Stimulated activated naive CD8-positive, alpha-beta T cell treated with anti-CD3 and anti-CD28 coated beads, Interleukin-15, Interleukin-2, amounts not matched to agents 100 ng/mL and 50 ng/mL, for 24 hours (primary cell): ENCODE results near the gene EXOSC2.

Experiments used
- H3K27ac Mint-ChIP-seq: one replicate; pipeline ENCODE4 v1.8.0; 2021; ENCODE audit warnings: mild to moderate bottlenecking, mixed read lengths
- H3K27me3 Mint-ChIP-seq: one replicate; pipeline ENCODE4 v1.8.0; 2021; ENCODE audit warnings: mixed read lengths
- H3K36me3 Mint-ChIP-seq: one replicate; pipeline ENCODE4 v1.8.0; 2021; ENCODE audit warnings: low read depth, mixed read lengths
- H3K4me1 Mint-ChIP-seq: one replicate; pipeline ENCODE4 v1.8.0; 2021; ENCODE audit warnings: low read depth, mixed read lengths
- H3K4me3 Mint-ChIP-seq: one replicate; pipeline ENCODE4 v1.8.0; 2021; ENCODE audit warnings: mild to moderate bottlenecking, mixed read lengths
- H3K9me3 Mint-ChIP-seq: one replicate; pipeline ENCODE4 v1.8.0; 2021; ENCODE audit warnings: mixed read lengths

The EXOSC2 gene

GRCh38 chr9:130729145-130729544 is 35.6 kb downstream of the EXOSC2 start:
- H3K36me3 Mint-ChIP-seq: peaks cover 7% of the 10 kb centered on the region
- no peak overlapping the region for H3K4me3 Mint-ChIP-seq
- no peaks in the 10 kb centered on the region for H3K27me3 Mint-ChIP-seq
- peak overlapping the region; percentile 54 for H3K27ac Mint-ChIP-seq
- peaks cover 27% of the 10 kb centered on the region for H3K4me1 Mint-ChIP-seq
- H3K9me3 Mint-ChIP-seq: no peaks in the 10 kb centered on the region

GRCh38 chr9:130731355-130731754 is 37.8 kb downstream of the EXOSC2 start:
- Mint-ChIP-seq H3K36me3 (peaks cover 7% of the 10 kb centered on the region), H3K4me1 (peaks cover 22% of the 10 kb centered on the region), H3K27ac (no peak overlapping the region), H3K9me3 (no peaks in the 10 kb centered on the region), H3K4me3 (no peak overlapping the region), H3K27me3 (no peaks in the 10 kb centered on the region)

- no peak overlapping the region for H3K4me3 Mint-ChIP-seq
- H3K27ac Mint-ChIP-seq: no peak overlapping the region
- no peaks in the 10 kb centered on the region for H3K9me3 Mint-ChIP-seq
- H3K4me1 Mint-ChIP-seq: peaks cover 22% of the 10 kb centered on the region
- H3K27me3 Mint-ChIP-seq: no peaks in the 10 kb centered on the region
- peaks cover 7% of the 10 kb centered on the region for H3K36me3 Mint-ChIP-seq
These were observed 38.6 kb downstream of the EXOSC2 start for GRCh38 chr9:130732136-130732535.

- H3K9me3 Mint-ChIP-seq: no peaks in the 10 kb centered on the region
- H3K36me3 Mint-ChIP-seq: peaks cover 7% of the 10 kb centered on the region
- H3K4me1 Mint-ChIP-seq: peaks cover 22% of the 10 kb centered on the region
- no peaks in the 10 kb centered on the region for H3K27me3 Mint-ChIP-seq
- H3K4me3 Mint-ChIP-seq: no peak overlapping the region
- H3K27ac Mint-ChIP-seq: no peak overlapping the region
These were observed 39.2 kb downstream of the EXOSC2 start for GRCh38 chr9:130732793-130733221.

GRCh38 chr9:130735566-130735965 is 42.0 kb downstream of the EXOSC2 start:
- peaks cover 10% of the 10 kb centered on the region for H3K4me1 Mint-ChIP-seq
- no peak overlapping the region for H3K27ac Mint-ChIP-seq
- H3K36me3 Mint-ChIP-seq: peaks cover 7% of the 10 kb centered on the region
- H3K4me3 Mint-ChIP-seq: no peak overlapping the region
- no peaks in the 10 kb centered on the region for H3K27me3 Mint-ChIP-seq
- no peaks in the 10 kb centered on the region for H3K9me3 Mint-ChIP-seq

GRCh38 chr9:130736834-130737233 is 43.3 kb downstream of the EXOSC2 start:
- H3K4me1 Mint-ChIP-seq: peaks cover 9% of the 10 kb centered on the region
- no peak overlapping the region for H3K27ac Mint-ChIP-seq
- no peak overlapping the region for H3K4me3 Mint-ChIP-seq
- H3K36me3 Mint-ChIP-seq: peaks cover 7% of the 10 kb centered on the region
- no peaks in the 10 kb centered on the region for H3K27me3 Mint-ChIP-seq
- H3K9me3 Mint-ChIP-seq: no peaks in the 10 kb centered on the region

GRCh38 chr9:130738281-130738680 is 44.7 kb downstream of the EXOSC2 start:
- no peaks in the 10 kb centered on the region for H3K27me3 Mint-ChIP-seq
- peaks cover 12% of the 10 kb centered on the region for H3K4me1 Mint-ChIP-seq

GRCh38 chr9:130739081-130739480 is 45.5 kb downstream of the EXOSC2 start:
- Mint-ChIP-seq H3K27me3 (no peaks in the 10 kb centered on the region), H3K27ac (no peak overlapping the region), H3K36me3 (no peaks in the 10 kb centered on the region), H3K4me3 (no peak overlapping the region), H3K4me1 (peaks cover 12% of the 10 kb centered on the region), H3K9me3 (no peaks in the 10 kb centered on the region)

More at GRCh38 chr9:130738281-130738680, 44.7 kb downstream of the EXOSC2 start:
- peaks cover 3% of the 10 kb centered on the region for H3K36me3 Mint-ChIP-seq
- H3K27ac Mint-ChIP-seq: no peak overlapping the region
- H3K9me3 Mint-ChIP-seq: no peaks in the 10 kb centered on the region
- no peak overlapping the region for H3K4me3 Mint-ChIP-seq

GRCh38 chr9:130740218-130741023 is 46.8 kb downstream of the EXOSC2 start:
- H3K4me1 Mint-ChIP-seq: peaks cover 15% of the 10 kb centered on the region
- no peaks in the 10 kb centered on the region for H3K36me3 Mint-ChIP-seq
- no peaks in the 10 kb centered on the region for H3K27me3 Mint-ChIP-seq
- H3K4me3 Mint-ChIP-seq: no peak overlapping the region
- no peak overlapping the region for H3K27ac Mint-ChIP-seq
- H3K9me3 Mint-ChIP-seq: no peaks in the 10 kb centered on the region

- Mint-ChIP-seq H3K4me1 (peaks cover 19% of the 10 kb centered on the region), H3K9me3 (no peaks in the 10 kb centered on the region), H3K27ac (no peak overlapping the region), H3K36me3 (no peaks in the 10 kb centered on the region), H3K4me3 (no peak overlapping the region), H3K27me3 (no peaks in the 10 kb centered on the region)
These were observed 47.4 kb downstream of the EXOSC2 start for GRCh38 chr9:130741024-130741305.

- H3K27ac Mint-ChIP-seq: peak overlapping the region; percentile 64
- no peaks in the 10 kb centered on the region for H3K9me3 Mint-ChIP-seq
- peaks cover 5% of the 10 kb centered on the region for H3K36me3 Mint-ChIP-seq
- H3K4me1 Mint-ChIP-seq: peaks cover 19% of the 10 kb centered on the region
- no peak overlapping the region for H3K4me3 Mint-ChIP-seq
- no peaks in the 10 kb centered on the region for H3K27me3 Mint-ChIP-seq
These were observed 48.4 kb downstream of the EXOSC2 start for GRCh38 chr9:130741831-130742449.

GRCh38 chr9:130743656-130744055 is 50.1 kb downstream of the EXOSC2 start:
- Mint-ChIP-seq H3K4me3 (no peak overlapping the region), H3K4me1 (peaks cover 19% of the 10 kb centered on the region), H3K36me3 (peaks cover 5% of the 10 kb centered on the region), H3K27me3 (no peaks in the 10 kb centered on the region), H3K27ac (no peak overlapping the region), H3K9me3 (no peaks in the 10 kb centered on the region)

GRCh38 chr9:130745210-130745800 is 51.7 kb downstream of the EXOSC2 start:
- H3K36me3 Mint-ChIP-seq: peaks cover 5% of the 10 kb centered on the region
- no peak overlapping the region for H3K27ac Mint-ChIP-seq
- H3K9me3 Mint-ChIP-seq: no peaks in the 10 kb centered on the region
- H3K27me3 Mint-ChIP-seq: no peaks in the 10 kb centered on the region
- peaks cover 19% of the 10 kb centered on the region for H3K4me1 Mint-ChIP-seq
- no peak overlapping the region for H3K4me3 Mint-ChIP-seq

- H3K27me3 Mint-ChIP-seq: no peaks in the 10 kb centered on the region
- H3K27ac Mint-ChIP-seq: no peak overlapping the region
- H3K4me1 Mint-ChIP-seq: peaks cover 19% of the 10 kb centered on the region
- H3K9me3 Mint-ChIP-seq: no peaks in the 10 kb centered on the region
- peaks cover 5% of the 10 kb centered on the region for H3K36me3 Mint-ChIP-seq
- H3K4me3 Mint-ChIP-seq: no peak overlapping the region
These were observed 52.2 kb downstream of the EXOSC2 start for GRCh38 chr9:130745829-130746228.

- Mint-ChIP-seq H3K27me3 (no peaks in the 10 kb centered on the region), H3K36me3 (peaks cover 5% of the 10 kb centered on the region), H3K27ac (no peak overlapping the region), H3K4me3 (no peak overlapping the region), H3K4me1 (peaks cover 17% of the 10 kb centered on the region), H3K9me3 (no peaks in the 10 kb centered on the region)
These were observed 53.0 kb downstream of the EXOSC2 start for GRCh38 chr9:130746434-130747212.
